Neural cell (in vitro differentiated cells): Measurements from ENCODE around the gene HDAC11. TPM values are rescaled to one million over a fixed set of nuclear protein-coding genes. Genes with fewer than 3 reads are reported as not detected.

Experiments
- H2AFZ ChIP-seq: fragments of 200-600, 300-800 bp; sonication (generic), shearing (Covaris generic); 2 replicates; pipeline ENCODE4 v1.6.0; 2014; ENCODE audit warnings: low read depth, mild to moderate bottlenecking, antibody characterized with exemption, low read length, moderate library complexity
- H3F3A ChIP-seq: fragments of 200-600 bp; shearing (Covaris generic); 2 replicates; pipeline ENCODE4 v1.6.1; 2016; ENCODE audit warnings: mild to moderate bottlenecking, moderate library complexity, mixed read lengths, antibody characterized with exemption, low read length; ENCODE audit not compliant: insufficient read depth, poor library complexity, severe bottlenecking
- H3K27ac ChIP-seq: fragments of 200-600, 300-800 bp; sonication (generic), shearing (Covaris generic); 2 replicates; pipeline ENCODE4 v1.5.1; 2014; ENCODE audit warnings: mild to moderate bottlenecking, low read length, moderate library complexity
- H3K27me3 ChIP-seq: fragments of 300-800, 200-600 bp; sonication (generic), shearing (Covaris generic); 2 replicates; pipeline ENCODE4 v1.6.0; 2014; ENCODE audit warnings: mild to moderate bottlenecking, low read depth, low read length, moderate library complexity; ENCODE audit not compliant: insufficient read depth
- H3K36me3 ChIP-seq: fragments of 300-800, 200-600 bp; sonication (generic), shearing (Covaris generic); 2 replicates; pipeline ENCODE4 v1.5.1; 2014; ENCODE audit warnings: mild to moderate bottlenecking, antibody characterized with exemption, low read length, moderate library complexity; ENCODE audit not compliant: insufficient read depth
- H3K4me2 ChIP-seq: fragments of 300-800, 200-600 bp; sonication (generic), shearing (Covaris generic); 2 replicates; pipeline ENCODE4 v1.6.0; 2014; ENCODE audit warnings: mild to moderate bottlenecking, low read length
- H3K4me3 ChIP-seq: fragments of 300-800, 200-600 bp; sonication (generic), shearing (Covaris generic); 2 replicates; pipeline ENCODE4 v1.5.1; 2014; ENCODE audit warnings: mild to moderate bottlenecking, low read length, moderate library complexity
- H3K79me2 ChIP-seq: fragments of 200-600 bp; shearing (Covaris generic); replicated peaks from 2 replicates; pipeline ENCODE4 v1.6.0; 2014; ENCODE audit warnings: mild to moderate bottlenecking, low read length, moderate library complexity; ENCODE audit not compliant: insufficient read depth
- H3K9ac ChIP-seq: fragments of 300-800, 200-600 bp; sonication (generic), shearing (Covaris generic); 2 replicates; pipeline ENCODE4 v1.6.1; 2016; ENCODE audit warnings: mild to moderate bottlenecking, low read length, mixed read lengths
- H3K9me2 ChIP-seq: fragments of 200-600 bp; shearing (Covaris generic); 2 replicates; pipeline ENCODE4 v1.6.1; 2016; ENCODE audit warnings: mild to moderate bottlenecking, low read length, mixed read lengths; ENCODE audit not compliant: insufficient read depth
- H3K9me3 ChIP-seq: fragments of 200-600, 300-800 bp; sonication (generic), shearing (Covaris generic); 2 replicates; pipeline ENCODE4 v1.6.1; 2016; ENCODE audit warnings: mild to moderate bottlenecking, mixed run types, low read length, moderate library complexity, mixed read lengths
- H4K20me1 ChIP-seq: fragments of 200-600 bp; shearing (Covaris generic); 2 replicates; pipeline ENCODE4 v1.6.1; 2016; ENCODE audit warnings: mild to moderate bottlenecking, mixed run types; ENCODE audit not compliant: insufficient read depth
- CTCF ChIP-seq: fragments of 450-650 bp; IDR thresholded peaks from 2 replicates; pipeline ENCODE4 v1.5.1; 2014; ENCODE audit warnings: antibody characterized with exemption, mild to moderate bottlenecking, moderate library complexity; ENCODE audit not compliant: poor library complexity, severe bottlenecking
- EP300 ChIP-seq: fragments of 450-650 bp; conservative IDR thresholded peaks from 2 replicates; pipeline ENCODE4 v1.6.1; 2014; ENCODE audit warnings: antibody characterized with exemption, mild to moderate bottlenecking, moderate library complexity; ENCODE audit not compliant: poor library complexity, severe bottlenecking
- EZH2 ChIP-seq: fragments of 200-600, 300-800 bp; shearing (Covaris generic), sonication (generic); IDR thresholded peaks from 2 replicates; pipeline ENCODE4 v1.6.1; 2014; ENCODE audit warnings: antibody characterized with exemption, low read length, borderline replicate concordance, mild to moderate bottlenecking; ENCODE audit not compliant: insufficient read depth, poor library complexity, severe bottlenecking
- MXI1 ChIP-seq: fragments of 450-650 bp; conservative IDR thresholded peaks from 2 replicates; pipeline ENCODE4 v1.6.1; 2014; ENCODE audit warnings: antibody characterized with exemption, mild to moderate bottlenecking; ENCODE audit not compliant: poor library complexity, severe bottlenecking
- POLR2AphosphoS5 ChIP-seq: IDR thresholded peaks from 2 replicates; pipeline ENCODE4 v1.6.1; 2012
- RAD21 ChIP-seq: fragments of 450-650 bp; conservative IDR thresholded peaks from 2 replicates; pipeline ENCODE4 v1.6.1; 2014; ENCODE audit warnings: antibody characterized with exemption, mild to moderate bottlenecking, moderate library complexity
- REST ChIP-seq: IDR thresholded peaks from 2 replicates; pipeline ENCODE4 v1.6.1; 2012; ENCODE audit warnings: borderline replicate concordance
- SMC3 ChIP-seq: fragments of 450-650 bp; conservative IDR thresholded peaks from 2 replicates; pipeline ENCODE4 v1.6.1; 2014; ENCODE audit warnings: antibody characterized with exemption, mild to moderate bottlenecking, moderate library complexity; ENCODE audit not compliant: poor library complexity
- TAF1 ChIP-seq: IDR thresholded peaks from 2 replicates; pipeline ENCODE4 v1.6.1; 2012; ENCODE audit warnings: low read depth
- polyA plus RNA-seq: library from polyadenylated mRNA; depleted of rRNA; stranded (reverse); fragments of >200 nt; gene quantifications from 2 replicates; pipeline ENCODE4 v1.2.3, GENCODE V29; 2014

HDAC11 gene
- polyA plus RNA-seq, 1 donor from 2014 or later: 14.8 TPM

- no peak overlapping the region for H3K4me2 ChIP-seq
- no peaks in the 10 kb centered on the region for H3K9me2 ChIP-seq
- TF ChIP-seq REST: no peak
- TF ChIP-seq EP300: no peak
- no peak for TF ChIP-seq POLR2AphosphoS5
- TF ChIP-seq EZH2: no peak
- no peak for TF ChIP-seq MXI1
- no peak for TF ChIP-seq CTCF
- TF ChIP-seq SMC3: no peak
- no peak for TF ChIP-seq RAD21
- TF ChIP-seq TAF1: no peak
- no peaks in the 10 kb centered on the region for H4K20me1 ChIP-seq
- no peak overlapping the region for H3K9ac ChIP-seq
- no peaks in the 10 kb centered on the region for H3K79me2 ChIP-seq
- H3K27ac ChIP-seq: no peak overlapping the region
- no peak overlapping the region for H2AFZ ChIP-seq
- no peaks in the 10 kb centered on the region for H3F3A ChIP-seq
- H3K36me3 ChIP-seq: no peaks in the 10 kb centered on the region
- no peak overlapping the region for H3K4me3 ChIP-seq
- H3K9me3 ChIP-seq: no peaks in the 10 kb centered on the region
- no peaks in the 10 kb centered on the region for H3K27me3 ChIP-seq
These were observed 59.2 kb downstream of the HDAC11 start for GRCh38 chr3:13539292-13539638.

GRCh38 chr3:13539671-13540070, 59.6 kb downstream of the HDAC11 start:
- Histone ChIP-seq H3K79me2 (no peaks in the 10 kb centered on the region), H3K27me3 (no peaks in the 10 kb centered on the region), H3K36me3 (no peaks in the 10 kb centered on the region), H3K9me3 (no peaks in the 10 kb centered on the region), H2AFZ (no peak overlapping the region), H3K4me2 (no peak overlapping the region), H3K9me2 (no peaks in the 10 kb centered on the region), H3K27ac (no peak overlapping the region), H3K9ac (no peak overlapping the region), H3K4me3 (no peak overlapping the region), H4K20me1 (no peaks in the 10 kb centered on the region), H3F3A (no peaks in the 10 kb centered on the region)
- TF ChIP-seq SMC3: no peak
- TF ChIP-seq EZH2: no peak
- no peak for TF ChIP-seq EP300
- no peak for TF ChIP-seq REST
- no peak for TF ChIP-seq POLR2AphosphoS5
- no peak for TF ChIP-seq RAD21
- TF ChIP-seq MXI1: no peak
- TF ChIP-seq CTCF: no peak
- TF ChIP-seq TAF1: no peak
